RPMI8226 (cell line): Measurements from ENCODE around the gene SLC4A5.
A peak's percentile ranks its signal among the peaks of the same experiment; 100 is the strongest.
"Not testable (repeated sequence)": the region's sequence is repeated elsewhere in the genome, so short reads cannot be mapped to it uniquely, and the experiment has no call there.

Source experiments
- DNase-seq: peaks from one replicate; pipeline ENCODE4 v3.0.0-alpha.2; 2015

The SLC4A5 gene

GRCh38 chr2:74366036-74366435, 22.8 kb upstream of the SLC4A5 start:
- DNase-seq = no peak

GRCh38 chr2:74364533-74365505, 21.6 kb upstream of the SLC4A5 start:
- no peak for DNase-seq

GRCh38 chr2:74361327-74361726, 18.1 kb upstream of the SLC4A5 start:
- no peak for DNase-seq

GRCh38 chr2:74357627-74358026, 14.4 kb upstream of the SLC4A5 start:
- DNase-seq = no peak

- no peak for DNase-seq
Measured at GRCh38 chr2:74349889-74350288, 6.7 kb upstream of the SLC4A5 start.

- DNase-seq = no peak
Measured at GRCh38 chr2:74347742-74348141, 4.5 kb upstream of the SLC4A5 start.

- no peak for DNase-seq
Measured at GRCh38 chr2:74347303-74347702, 4.1 kb upstream of the SLC4A5 start.

- DNase-seq = no peak
Measured at GRCh38 chr2:74345272-74345943, 2.2 kb upstream of the SLC4A5 start.

GRCh38 chr2:74336227-74336626, 7.0 kb downstream of the SLC4A5 start:
- DNase-seq = not testable (repeated sequence)

- peak; percentile 70 for DNase-seq
Measured at GRCh38 chr2:74334931-74335333, 8.3 kb downstream of the SLC4A5 start.

GRCh38 chr2:74333896-74334586, 9.2 kb downstream of the SLC4A5 start:
- no peak for DNase-seq

- DNase-seq = peak; percentile 42
Measured at GRCh38 chr2:74333175-74333574, 10.0 kb downstream of the SLC4A5 start.

GRCh38 chr2:74332550-74333174, 10.6 kb downstream of the SLC4A5 start:
- DNase-seq = no peak

- DNase-seq = no peak
Measured at GRCh38 chr2:74328573-74328972, 14.6 kb downstream of the SLC4A5 start.

GRCh38 chr2:74328074-74328473, 15.1 kb downstream of the SLC4A5 start:
- no peak for DNase-seq

- DNase-seq = no peak
Measured at GRCh38 chr2:74327627-74328026, 15.6 kb downstream of the SLC4A5 start.

- DNase-seq = no peak
Measured at GRCh38 chr2:74327199-74327598, 16.0 kb downstream of the SLC4A5 start.

GRCh38 chr2:74325815-74326214, 17.4 kb downstream of the SLC4A5 start:
- no peak for DNase-seq

- no peak for DNase-seq
Measured at GRCh38 chr2:74321737-74322136, 21.5 kb downstream of the SLC4A5 start.

GRCh38 chr2:74317701-74318100, 25.5 kb downstream of the SLC4A5 start:
- no peak for DNase-seq

- no peak for DNase-seq
Measured at GRCh38 chr2:74316627-74317295, 26.5 kb downstream of the SLC4A5 start.

- no peak for DNase-seq
Measured at GRCh38 chr2:74314107-74314506, 29.1 kb downstream of the SLC4A5 start.
